Loucy (cell line): ENCODE data around the gene NEO1.

Source experiments
- H2AFZ ChIP-seq: fragments of 200-600 bp; sonication (generic); 2 replicates; pipeline ENCODE4 v1.6.0; 2016; ENCODE audit warnings: antibody characterized with exemption, mild to moderate bottlenecking, low read length, moderate library complexity
- H3F3A ChIP-seq: fragments of 200-600 bp; 2 replicates; pipeline ENCODE4 v1.6.0; 2016; ENCODE audit warnings: antibody characterized with exemption, low read depth, mild to moderate bottlenecking
- H3K27me3 ChIP-seq: fragments of 200-600 bp; sonication (generic); 2 replicates; pipeline ENCODE4 v1.6.1; 2014; ENCODE audit warnings: low read length, mild to moderate bottlenecking; ENCODE audit not compliant: insufficient read depth, poor library complexity, severe bottlenecking
- H3K36me3 ChIP-seq: fragments of 200-600 bp; sonication (generic); 2 replicates; pipeline ENCODE4 v1.6.1; 2016; ENCODE audit warnings: low read length; ENCODE audit not compliant: insufficient read depth
- H3K4me1 ChIP-seq: fragments of 200-600 bp; sonication (generic); 2 replicates; pipeline ENCODE4 v1.5.1; 2014; ENCODE audit warnings: low read length, mild to moderate bottlenecking; ENCODE audit not compliant: insufficient read depth, poor library complexity, severe bottlenecking
- H3K4me2 ChIP-seq: fragments of 200-600 bp; sonication (generic); 2 replicates; pipeline ENCODE4 v1.6.0; 2014; ENCODE audit warnings: antibody characterized with exemption, low read length, low read depth, mild to moderate bottlenecking; ENCODE audit not compliant: poor library complexity, severe bottlenecking
- H3K4me3 ChIP-seq: fragments of 200-600 bp; sonication (generic); 2 replicates; pipeline ENCODE4 v1.5.1; 2014; ENCODE audit warnings: low read length, mild to moderate bottlenecking, mixed read lengths; ENCODE audit not compliant: poor library complexity, severe bottlenecking
- H3K79me2 ChIP-seq: fragments of 200-600 bp; sonication (generic); 2 replicates; pipeline ENCODE4 v1.6.1; 2014; ENCODE audit warnings: low read length; ENCODE audit not compliant: insufficient read depth
- H3K9ac ChIP-seq: fragments of 200-600 bp; sonication (generic); 2 replicates; pipeline ENCODE4 v1.6.0; 2014; ENCODE audit warnings: mild to moderate bottlenecking, low read depth, low read length, moderate library complexity; ENCODE audit not compliant: poor library complexity, severe bottlenecking
- H3K9me2 ChIP-seq: fragments of 200-600 bp; sonication (generic); replicated peaks from 2 replicates; pipeline ENCODE4 v1.6.1; 2016; ENCODE audit warnings: low read depth, low read length, mixed read lengths
- H3K9me3 ChIP-seq: fragments of 200-600 bp; sonication (generic); 2 replicates; pipeline ENCODE4 v1.6.1; 2014; ENCODE audit warnings: mild to moderate bottlenecking, antibody characterized with exemption, low read length, low read depth; ENCODE audit not compliant: insufficient read depth
- H4K20me1 ChIP-seq: fragments of 200-600 bp; sonication (generic); 2 replicates; pipeline ENCODE4 v1.6.0; 2014; ENCODE audit warnings: antibody characterized with exemption, low read length, mild to moderate bottlenecking; ENCODE audit not compliant: insufficient read depth, poor library complexity, severe bottlenecking
- EZH2phosphoT487 ChIP-seq: fragments of 200-600 bp; IDR thresholded peaks from 2 replicates; pipeline ENCODE4 v1.6.1; 2018; ENCODE audit warnings: antibody characterized with exemption, mild to moderate bottlenecking, moderate library complexity, borderline replicate concordance
- TF ChIP-seq, protein P1 (sequence below): fragments of 200-600 bp; sonication (generic); conservative IDR thresholded peaks from 2 replicates; pipeline ENCODE4 v1.5.1; 2014; ENCODE audit warnings: mild to moderate bottlenecking, antibody characterized with exemption, low read length

NEO1 gene

GRCh38 chr15:73320619-73321180, 268.4 kb downstream of the NEO1 start:
- Histone ChIP-seq H3K27me3 (no peaks in the 10 kb centered on the region), H3K9me2 (no peaks in the 10 kb centered on the region), H2AFZ (no peak overlapping the region), H3K4me3 (no peak overlapping the region), H3K9me3 (no peaks in the 10 kb centered on the region), H3K36me3 (no peaks in the 10 kb centered on the region), H3K4me2 (no peak overlapping the region), H3K79me2 (no peaks in the 10 kb centered on the region), H3K9ac (no peak overlapping the region), H3F3A (no peaks in the 10 kb centered on the region), H4K20me1 (no peaks in the 10 kb centered on the region), H3K4me1 (no peaks in the 10 kb centered on the region)
- no peak for TF ChIP-seq EZH2phosphoT487
- TF ChIP-seq, protein P1, sequence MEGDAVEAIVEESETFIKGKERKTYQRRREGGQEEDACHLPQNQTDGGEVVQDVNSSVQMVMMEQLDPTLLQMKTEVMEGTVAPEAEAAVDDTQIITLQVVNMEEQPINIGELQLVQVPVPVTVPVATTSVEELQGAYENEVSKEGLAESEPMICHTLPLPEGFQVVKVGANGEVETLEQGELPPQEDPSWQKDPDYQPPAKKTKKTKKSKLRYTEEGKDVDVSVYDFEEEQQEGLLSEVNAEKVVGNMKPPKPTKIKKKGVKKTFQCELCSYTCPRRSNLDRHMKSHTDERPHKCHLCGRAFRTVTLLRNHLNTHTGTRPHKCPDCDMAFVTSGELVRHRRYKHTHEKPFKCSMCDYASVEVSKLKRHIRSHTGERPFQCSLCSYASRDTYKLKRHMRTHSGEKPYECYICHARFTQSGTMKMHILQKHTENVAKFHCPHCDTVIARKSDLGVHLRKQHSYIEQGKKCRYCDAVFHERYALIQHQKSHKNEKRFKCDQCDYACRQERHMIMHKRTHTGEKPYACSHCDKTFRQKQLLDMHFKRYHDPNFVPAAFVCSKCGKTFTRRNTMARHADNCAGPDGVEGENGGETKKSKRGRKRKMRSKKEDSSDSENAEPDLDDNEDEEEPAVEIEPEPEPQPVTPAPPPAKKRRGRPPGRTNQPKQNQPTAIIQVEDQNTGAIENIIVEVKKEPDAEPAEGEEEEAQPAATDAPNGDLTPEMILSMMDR = no peak

DNA sequence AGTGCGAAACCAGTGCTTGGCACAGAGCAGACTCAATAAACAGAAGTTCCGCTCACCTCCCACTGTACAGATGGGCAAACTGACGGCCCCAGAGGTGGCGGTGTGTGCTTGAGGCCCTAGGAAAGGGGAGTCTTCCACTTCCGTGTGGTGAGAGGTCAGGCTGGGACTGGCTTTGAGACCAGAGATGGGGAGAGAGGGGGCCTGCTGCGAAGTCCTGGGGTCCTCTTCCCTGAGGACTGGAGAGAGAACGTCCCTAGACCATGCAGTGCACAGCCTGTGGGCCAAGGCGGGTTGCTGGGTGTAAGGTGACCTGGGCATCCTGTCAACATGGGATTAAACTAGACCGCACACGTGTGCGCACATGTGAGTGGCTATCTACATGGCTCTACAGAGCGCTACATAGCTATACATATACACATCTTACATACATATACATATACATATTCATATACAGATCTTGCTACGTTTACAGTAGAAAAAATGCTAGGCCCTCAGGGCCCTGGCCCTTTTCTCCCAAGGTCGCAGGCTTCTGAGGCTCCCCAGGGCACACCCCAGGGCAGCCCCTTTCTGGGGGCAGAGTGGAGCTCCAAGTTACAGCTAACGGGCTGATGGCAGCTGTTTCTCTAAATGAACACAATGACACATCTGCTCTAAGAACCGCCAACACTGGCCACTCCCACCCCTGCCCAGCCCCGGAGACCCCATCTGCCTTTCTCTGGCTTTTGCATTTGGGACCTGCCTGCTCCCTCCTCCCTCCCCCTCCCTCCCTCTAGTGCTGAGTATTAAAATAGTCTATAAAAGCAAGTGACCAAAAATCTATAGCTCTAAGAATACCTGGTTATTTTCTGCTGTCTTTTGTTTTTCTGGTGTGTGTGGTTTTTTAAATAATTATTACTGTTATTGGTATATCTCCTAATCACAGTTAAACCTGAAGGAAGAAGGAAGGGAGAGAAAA, 269.5 kb downstream of the NEO1 start:
- no peaks in the 10 kb centered on the region for H3F3A ChIP-seq
- no peaks in the 10 kb centered on the region for H4K20me1 ChIP-seq
- no peaks in the 10 kb centered on the region for H3K79me2 ChIP-seq
- H3K9me3 ChIP-seq = no peaks in the 10 kb centered on the region
- TF ChIP-seq EZH2phosphoT487 = no peak
- TF ChIP-seq, protein P1 = no peak
- H3K9ac ChIP-seq = no peak overlapping the region
- H3K4me2 ChIP-seq = no peak overlapping the region
- H3K4me1 ChIP-seq = no peaks in the 10 kb centered on the region
- H3K36me3 ChIP-seq = no peaks in the 10 kb centered on the region
- no peaks in the 10 kb centered on the region for H3K9me2 ChIP-seq
- no peak overlapping the region for H3K4me3 ChIP-seq
- no peaks in the 10 kb centered on the region for H3K27me3 ChIP-seq
- H2AFZ ChIP-seq = no peak overlapping the region

GRCh38 chr15:73322665-73323373, 270.6 kb downstream of the NEO1 start:
- TF ChIP-seq EZH2phosphoT487 = no peak
- TF ChIP-seq, protein P1 = no peak
- Histone ChIP-seq H3K9ac (no peak overlapping the region), H2AFZ (no peak overlapping the region), H3K9me3 (no peaks in the 10 kb centered on the region), H3F3A (no peaks in the 10 kb centered on the region), H3K79me2 (no peaks in the 10 kb centered on the region), H3K4me2 (no peak overlapping the region), H3K27me3 (no peaks in the 10 kb centered on the region), H3K36me3 (no peaks in the 10 kb centered on the region), H4K20me1 (no peaks in the 10 kb centered on the region), H3K4me3 (no peak overlapping the region), H3K9me2 (no peaks in the 10 kb centered on the region), H3K4me1 (no peaks in the 10 kb centered on the region)
